IPS-15b (cell line): ENCODE measurements around the gene RNU4-1.

ENCODE experiments used
- H3K27me3 ChIP-seq: one replicate; pipeline ENCODE4 v1.6.1; 2013; ENCODE audit warnings: low read length; ENCODE audit not compliant: control insufficient read depth, insufficient read depth
- H3K36me3 ChIP-seq: one replicate; pipeline ENCODE4 v1.6.1; 2013; ENCODE audit warnings: low read length; ENCODE audit not compliant: control insufficient read depth, insufficient read depth
- H3K4me1 ChIP-seq: one replicate; pipeline ENCODE4 v1.6.1; 2013; ENCODE audit warnings: mild to moderate bottlenecking, low read length; ENCODE audit not compliant: control insufficient read depth, insufficient read depth
- H3K4me3 ChIP-seq: one replicate; pipeline ENCODE4 v1.5.1; 2013; ENCODE audit warnings: low read depth, low read length
- H3K9ac ChIP-seq: one replicate; pipeline ENCODE4 v1.6.1; 2013; ENCODE audit warnings: low read depth, mild to moderate bottlenecking, low read length
- H3K9me3 ChIP-seq: one replicate; pipeline ENCODE4 v1.6.1; 2013; ENCODE audit warnings: mild to moderate bottlenecking, low read length; ENCODE audit not compliant: control insufficient read depth, insufficient read depth

The RNU4-1 gene

DNA sequence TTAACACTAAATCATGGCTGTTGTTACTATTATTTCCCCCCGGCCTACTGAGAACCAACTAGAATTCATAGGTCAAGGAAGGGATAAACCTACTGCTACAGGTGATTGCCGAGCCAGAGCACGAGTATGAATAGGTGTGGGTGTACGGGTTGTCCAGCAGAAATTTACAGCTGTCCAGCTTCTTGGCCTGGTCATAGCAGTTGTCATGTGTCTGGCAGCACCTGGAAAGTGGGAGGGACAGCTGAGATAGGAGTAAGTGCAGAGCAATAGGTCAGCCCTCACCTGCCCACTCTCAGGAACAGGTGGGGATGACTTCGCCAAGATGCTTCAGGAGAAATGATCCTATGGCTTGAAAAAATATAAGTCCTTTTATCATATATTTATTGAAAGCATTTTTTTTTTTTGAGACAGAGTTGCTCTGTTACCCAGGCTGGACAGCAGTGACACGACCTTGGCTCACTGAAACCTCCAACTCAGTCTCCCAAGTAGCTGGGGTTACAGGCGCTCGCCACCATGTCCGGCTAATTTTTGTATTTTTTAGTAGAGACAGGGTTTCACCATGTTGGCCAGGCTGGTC, 31.9 kb upstream of the RNU4-1 start:
- no peaks in the 10 kb centered on the region for H3K27me3 ChIP-seq
- no peak overlapping the region for H3K9ac ChIP-seq
- H3K4me3 ChIP-seq, result no peak overlapping the region
- H3K4me1 ChIP-seq, result no peaks in the 10 kb centered on the region
- no peaks in the 10 kb centered on the region for H3K36me3 ChIP-seq
- no peaks in the 10 kb centered on the region for H3K9me3 ChIP-seq

DNA sequence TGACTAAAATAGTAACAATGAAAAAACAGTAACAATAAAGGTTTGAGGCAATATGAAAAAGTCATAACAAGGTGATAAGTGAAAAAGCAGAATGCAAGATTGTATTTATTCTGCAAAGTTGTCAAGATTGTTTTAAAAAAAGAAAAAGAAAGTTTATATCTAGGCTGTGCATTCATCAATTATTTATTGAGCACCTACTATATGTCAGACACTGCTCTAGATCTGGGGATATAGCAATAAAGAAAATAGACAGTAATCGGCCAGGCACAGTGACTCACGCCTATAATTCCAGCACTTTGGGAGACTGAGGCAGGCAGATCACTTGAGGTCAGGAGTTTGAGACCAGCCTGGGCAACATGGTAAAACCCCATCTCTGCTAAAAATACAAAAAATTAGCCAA, 30.7 kb upstream of the RNU4-1 start:
- H3K27me3 ChIP-seq, result no peaks in the 10 kb centered on the region
- H3K4me1 ChIP-seq, result no peaks in the 10 kb centered on the region
- H3K9ac ChIP-seq, result no peak overlapping the region
- H3K4me3 ChIP-seq, result no peak overlapping the region
- no peaks in the 10 kb centered on the region for H3K36me3 ChIP-seq
- no peaks in the 10 kb centered on the region for H3K9me3 ChIP-seq

DNA sequence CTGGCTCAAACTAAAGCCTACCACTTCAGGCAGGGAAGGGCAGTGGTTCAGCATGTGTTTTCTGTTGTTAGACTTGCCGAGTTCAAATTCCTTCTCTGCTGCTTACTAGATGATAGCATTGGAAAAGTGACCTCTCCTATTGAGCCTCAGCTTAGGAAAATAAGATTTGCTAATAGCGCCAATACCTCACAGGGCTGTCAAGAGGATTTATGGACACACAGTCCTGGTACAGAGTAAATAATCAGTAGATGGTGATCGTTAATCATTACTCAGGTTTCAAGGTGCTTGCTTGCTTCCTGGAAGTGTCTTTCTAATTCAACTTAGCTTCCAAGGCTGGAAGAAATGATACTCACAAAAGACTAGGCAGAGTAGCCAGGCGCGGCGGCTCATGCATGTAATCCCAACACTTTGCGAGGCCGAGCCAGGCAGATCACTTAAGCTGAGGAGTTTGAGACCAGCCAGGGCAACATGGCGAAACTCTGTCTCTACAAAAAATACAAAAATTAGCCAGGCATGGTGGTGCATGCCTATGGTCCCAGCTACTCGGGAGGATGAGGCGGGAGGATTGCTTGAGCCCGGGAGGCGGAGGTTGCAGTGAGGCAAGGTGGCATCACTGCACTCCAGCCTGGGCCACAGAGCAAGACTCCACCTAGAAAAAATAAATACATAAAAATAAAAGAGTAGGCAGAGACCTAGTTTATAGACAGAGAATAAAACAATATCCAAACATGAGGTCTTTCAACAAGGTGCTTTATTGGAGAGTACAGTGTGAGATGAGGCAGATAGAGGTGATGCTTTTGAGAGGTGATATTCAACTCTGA, 28.6 kb upstream of the RNU4-1 start:
- Histone ChIP-seq H3K9me3 (no peaks in the 10 kb centered on the region), H3K4me1 (no peaks in the 10 kb centered on the region), H3K27me3 (no peaks in the 10 kb centered on the region), H3K9ac (no peak overlapping the region), H3K36me3 (no peaks in the 10 kb centered on the region), H3K4me3 (no peak overlapping the region)

DNA sequence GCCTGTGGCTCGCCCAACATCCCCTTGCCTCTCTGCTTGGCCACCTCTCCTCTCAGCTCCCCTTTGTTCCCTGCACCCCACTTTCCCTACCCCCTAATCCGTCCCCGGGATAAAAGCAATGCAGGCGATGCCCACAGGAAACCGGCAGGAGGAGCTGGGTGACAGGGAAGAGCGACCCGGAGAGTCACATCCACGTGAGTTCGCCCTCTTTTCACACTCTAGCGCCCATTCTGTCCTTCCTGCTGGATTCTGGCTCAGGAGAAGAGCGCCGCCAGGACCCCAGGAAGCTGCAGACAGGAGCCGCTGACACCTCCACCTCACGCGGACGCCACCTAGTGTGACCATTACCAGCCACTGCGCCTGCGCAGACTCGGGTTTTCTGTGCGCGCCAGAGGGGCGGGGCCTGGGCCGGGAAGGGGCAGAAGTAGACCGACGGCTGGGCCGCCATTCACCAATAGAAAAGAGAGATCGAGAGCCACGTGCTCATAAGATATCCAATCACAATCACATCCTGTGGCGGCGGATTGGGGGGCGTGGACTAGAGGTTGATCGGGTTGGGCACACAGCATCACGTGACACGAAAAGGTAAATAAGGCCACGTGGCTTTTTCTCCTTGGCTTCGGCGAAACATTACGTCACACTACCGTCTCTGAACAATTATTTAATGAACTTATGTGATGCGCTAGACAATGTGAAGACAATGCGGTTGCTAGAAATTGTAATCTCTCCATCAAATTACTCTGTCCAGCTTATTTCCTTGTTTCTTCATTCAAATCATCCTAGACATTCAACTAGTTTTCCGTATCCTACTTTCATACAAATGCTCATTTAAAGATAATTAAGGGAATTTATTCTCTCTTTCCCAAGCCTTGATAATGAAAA, 24.4 kb upstream of the RNU4-1 start:
- Histone ChIP-seq H3K36me3 (no peaks in the 10 kb centered on the region), H3K4me1 (no peaks in the 10 kb centered on the region), H3K9ac (peak overlapping the region; percentile 67), H3K4me3 (peak overlapping the region; percentile 88), H3K9me3 (no peaks in the 10 kb centered on the region), H3K27me3 (no peaks in the 10 kb centered on the region)

DNA sequence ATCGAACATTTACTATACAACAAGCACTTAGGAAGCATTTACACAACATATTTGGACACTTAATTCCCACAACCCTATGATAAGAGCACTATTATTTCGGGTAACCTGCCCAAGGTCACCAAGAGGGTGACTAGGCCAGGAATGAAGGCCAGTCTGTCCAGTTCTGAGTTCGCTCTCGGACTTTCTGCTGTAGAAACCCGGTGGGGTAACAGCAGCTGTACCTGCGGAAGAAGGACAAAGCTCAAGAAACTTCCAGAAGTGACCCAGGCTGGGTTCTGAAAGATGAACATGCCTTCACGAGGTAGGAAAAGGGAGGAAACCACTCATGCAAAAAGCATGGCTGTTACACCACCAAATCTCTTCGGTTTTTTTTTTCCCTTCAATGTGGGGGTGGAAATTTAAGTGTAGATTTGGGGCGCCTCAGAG, 23.8 kb upstream of the RNU4-1 start:
- Histone ChIP-seq H3K36me3 (no peaks in the 10 kb centered on the region), H3K27me3 (no peaks in the 10 kb centered on the region), H3K9ac (peak overlapping the region; percentile 67), H3K4me3 (peak overlapping the region; percentile 88), H3K9me3 (no peaks in the 10 kb centered on the region), H3K4me1 (no peaks in the 10 kb centered on the region)

DNA sequence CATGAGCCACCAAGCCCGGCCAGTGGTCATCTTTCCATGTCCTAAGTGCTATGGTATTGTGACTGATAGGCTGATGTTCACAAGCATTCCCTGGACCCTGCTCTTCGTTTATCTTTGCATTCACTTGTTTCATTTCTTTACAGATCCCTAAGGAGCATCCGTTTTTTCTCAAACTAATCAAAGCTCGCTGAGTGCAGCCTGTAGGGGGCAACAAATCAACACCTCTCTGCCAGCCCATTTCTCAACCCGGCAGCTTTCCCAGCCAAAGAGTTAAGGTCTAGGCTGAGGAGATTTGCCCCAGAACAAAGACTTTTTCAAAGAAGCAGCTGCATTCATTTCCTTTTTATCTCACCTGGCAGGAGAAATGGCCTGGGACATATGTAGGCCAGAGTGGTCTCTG, 21.2 kb upstream of the RNU4-1 start:
- no peak overlapping the region for H3K9ac ChIP-seq
- H3K9me3 ChIP-seq, result no peaks in the 10 kb centered on the region
- H3K27me3 ChIP-seq, result no peaks in the 10 kb centered on the region
- H3K4me1 ChIP-seq, result no peaks in the 10 kb centered on the region
- H3K4me3 ChIP-seq, result no peak overlapping the region
- no peaks in the 10 kb centered on the region for H3K36me3 ChIP-seq

DNA sequence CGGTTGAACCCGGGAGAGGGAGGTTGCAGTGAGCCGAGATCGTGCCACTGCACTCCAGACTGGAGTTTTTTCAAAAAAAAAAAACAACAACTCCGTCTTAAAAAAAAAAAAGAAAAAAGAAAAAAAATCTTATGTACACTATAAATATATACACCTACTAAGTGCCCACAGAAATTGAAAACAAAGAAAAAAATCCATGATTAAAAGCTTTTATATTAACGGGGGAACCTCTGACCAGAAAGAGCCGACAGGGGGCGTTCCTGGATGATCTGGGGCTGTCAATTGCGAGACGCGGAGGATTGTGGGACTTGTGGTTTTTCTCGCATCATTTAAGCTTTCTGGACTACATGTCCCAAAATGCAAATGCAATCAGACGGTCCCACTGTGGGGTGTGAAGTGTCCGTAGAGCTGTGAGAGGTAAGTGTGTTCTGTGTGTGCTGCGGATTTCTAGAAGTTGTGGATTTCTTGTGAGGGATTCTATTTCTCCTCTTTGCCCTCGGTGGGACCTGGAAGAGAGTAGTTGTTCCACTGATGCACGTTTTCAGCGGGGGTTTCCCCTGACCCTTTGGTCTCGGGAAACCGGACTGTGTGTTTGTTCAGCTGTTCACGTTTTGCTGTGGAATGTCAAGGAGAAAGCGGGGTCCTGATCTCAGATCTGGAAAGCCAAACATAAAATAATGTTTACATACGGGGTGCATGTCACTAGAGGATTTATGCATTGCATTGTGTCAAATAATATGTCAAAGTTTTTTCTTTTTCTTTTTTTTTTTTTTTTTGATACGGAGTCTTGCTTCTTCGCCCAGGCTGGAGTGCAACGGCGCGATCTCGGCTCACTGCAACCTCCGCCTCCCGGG, 9.2 kb upstream of the RNU4-1 start, which contains the start of gene SIRT4:
SIRT4 (plus strand) TSS at position 360 of the 854 bp plus-strand sequence. CDS start 1,241 bp downstream, outside the sequence.
- H3K4me1 ChIP-seq, result no peaks in the 10 kb centered on the region
- no peaks in the 10 kb centered on the region for H3K9me3 ChIP-seq
- peak within 1 kb of the TSS; percentile 98 for H3K4me3 ChIP-seq
- H3K36me3 ChIP-seq, result no peaks in the 10 kb centered on the region
- H3K27me3 ChIP-seq, result no peaks in the 10 kb centered on the region
- peak within 1 kb of the TSS; percentile 91 for H3K9ac ChIP-seq

DNA sequence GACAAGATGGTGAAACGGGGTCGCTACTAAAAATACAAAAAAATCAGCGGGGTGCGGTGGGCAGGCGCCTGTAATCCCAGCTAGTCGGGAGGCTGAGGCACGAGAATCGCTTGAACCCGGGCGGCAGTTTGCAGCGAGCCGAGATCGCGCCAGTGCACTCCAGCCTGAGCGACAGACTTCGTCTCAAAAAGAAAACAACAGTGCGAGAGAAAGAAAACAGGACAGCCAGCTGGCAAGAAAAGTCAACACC, 701 bp downstream of the RNU4-1 start:
- Histone ChIP-seq H3K36me3 (no peaks in the 10 kb centered on the region), H3K4me3 (peak overlapping the region; percentile 54), H3K4me1 (no peaks in the 10 kb centered on the region), H3K9me3 (no peaks in the 10 kb centered on the region), H3K9ac (peak overlapping the region; percentile 68), H3K27me3 (no peaks in the 10 kb centered on the region)

DNA sequence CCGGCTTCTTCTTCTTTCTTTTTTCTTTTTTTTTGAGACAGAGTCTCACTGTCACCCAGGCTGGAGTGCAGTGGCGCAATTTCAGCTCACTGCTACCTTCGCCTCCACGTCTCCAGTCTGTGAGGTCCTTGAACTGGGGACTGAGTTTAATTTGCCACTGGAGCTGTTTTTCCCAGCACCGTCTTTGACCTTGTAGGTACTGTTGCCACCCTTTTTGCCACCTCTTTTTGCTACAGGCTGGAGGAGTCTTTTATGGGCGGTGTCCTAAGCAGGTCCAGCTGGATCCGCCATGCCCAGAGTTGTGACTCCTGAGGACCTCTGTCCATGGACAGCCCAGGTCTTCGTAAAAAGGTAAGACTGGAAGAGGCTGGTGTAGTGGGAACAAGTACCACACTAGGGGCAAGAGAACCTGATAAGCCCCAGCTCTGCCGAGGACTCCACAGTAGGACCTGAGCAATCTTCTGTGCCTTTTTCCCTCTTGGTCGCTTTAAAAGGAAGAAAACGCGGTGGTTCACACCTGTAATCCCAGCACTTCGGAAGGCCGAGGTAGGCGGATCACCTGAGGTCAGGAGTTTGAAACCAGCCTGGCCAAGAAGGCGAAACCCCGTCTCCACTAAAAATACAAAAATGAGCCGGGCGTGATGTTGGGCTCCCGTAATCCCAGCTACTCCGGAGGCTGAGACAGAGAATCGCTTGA, 2.3 kb downstream of the RNU4-1 start:
- H3K36me3 ChIP-seq, result no peaks in the 10 kb centered on the region
- no peaks in the 10 kb centered on the region for H3K4me1 ChIP-seq
- H3K4me3 ChIP-seq, result peak overlapping the region; percentile 36
- peak overlapping the region; percentile 68 for H3K9ac ChIP-seq
- no peaks in the 10 kb centered on the region for H3K9me3 ChIP-seq
- H3K27me3 ChIP-seq, result no peaks in the 10 kb centered on the region

DNA sequence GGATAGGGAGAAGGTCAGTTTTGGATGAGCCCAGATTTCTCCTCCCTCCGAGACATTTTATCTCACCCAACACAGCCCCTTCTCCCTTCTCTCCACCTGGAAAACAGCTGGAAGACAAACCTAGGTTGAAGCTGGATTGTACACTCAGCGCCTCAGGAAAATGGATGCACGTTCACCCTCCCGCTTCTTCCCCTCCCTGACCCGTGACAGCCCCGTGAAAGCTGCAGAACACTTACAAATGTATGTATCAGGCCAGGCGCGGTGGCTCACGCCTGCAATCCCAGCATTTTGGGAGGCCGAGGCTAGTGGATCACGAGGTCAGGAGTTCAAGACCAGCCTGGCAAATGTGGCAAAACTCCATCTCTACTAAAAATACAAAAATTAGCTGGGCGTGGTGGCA, 5.5 kb downstream of the RNU4-1 start:
- Histone ChIP-seq H3K4me3 (no peak overlapping the region), H3K4me1 (no peaks in the 10 kb centered on the region), H3K27me3 (no peaks in the 10 kb centered on the region), H3K9ac (no peak overlapping the region), H3K36me3 (no peaks in the 10 kb centered on the region), H3K9me3 (no peaks in the 10 kb centered on the region)
